GM21737 (cell line): Measurements from ENCODE around the gene PARD3.
A peak's percentile ranks its signal among the peaks of the same experiment; 100 is the strongest.
"Not testable (repeated sequence)": the region's sequence is repeated elsewhere in the genome, so short reads cannot be mapped to it uniquely, and the experiment has no call there.

ENCODE experiments used
- ATAC-seq: cut with Tn5 transposase; IDR thresholded peaks from one replicate; pipeline ENCODE4 v1.9.1; 2021; ENCODE audit warnings: mild to moderate bottlenecking, moderate library complexity; ENCODE audit not compliant: unreplicated experiment

The PARD3 gene

DNA sequence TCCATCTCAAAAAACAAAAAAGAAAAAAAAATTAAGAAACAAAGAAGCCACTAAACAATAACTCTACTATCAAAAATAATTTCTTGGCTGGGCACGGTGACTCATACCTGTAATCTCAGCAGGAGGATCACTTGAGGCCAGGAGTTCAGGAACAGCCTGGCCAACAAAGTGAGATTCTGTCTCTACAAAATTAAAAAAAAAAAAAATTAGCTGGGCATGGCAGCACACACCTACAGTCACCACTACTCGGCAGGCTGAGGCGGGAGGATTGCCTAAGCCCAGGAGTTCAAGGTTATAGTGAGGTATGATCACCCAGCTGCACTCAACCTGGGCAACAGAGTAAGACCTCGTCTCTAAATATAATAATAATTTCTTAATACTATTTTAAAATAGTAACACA lies 69.0 kb downstream of the PARD3 start:
- no peak for ATAC-seq

GRCh38 chr10:34745244-34745643 lies 69.9 kb downstream of the PARD3 start:
- no peak for ATAC-seq

GRCh38 chr10:34744590-34744989 lies 70.5 kb downstream of the PARD3 start:
- ATAC-seq: no peak

DNA sequence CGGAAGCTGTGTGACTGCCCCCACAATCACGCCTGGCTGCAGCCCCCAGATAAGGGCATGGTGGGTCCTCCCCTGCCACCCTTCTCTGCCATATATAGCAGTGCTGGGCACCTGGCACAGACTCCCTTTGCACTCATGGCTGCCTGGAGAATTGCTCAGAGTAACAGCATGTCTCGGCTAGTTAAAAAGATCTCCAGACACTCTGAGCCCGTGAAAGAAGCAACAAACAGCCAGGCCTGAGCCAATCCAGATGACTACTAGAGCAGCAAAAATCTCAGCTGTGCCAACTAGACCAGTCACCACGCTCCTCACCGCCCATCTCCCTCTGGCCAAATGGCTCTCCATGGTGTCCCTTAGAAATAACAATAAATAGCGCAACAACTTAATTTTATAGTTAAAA lies 71.3 kb downstream of the PARD3 start:
- ATAC-seq: no peak

DNA sequence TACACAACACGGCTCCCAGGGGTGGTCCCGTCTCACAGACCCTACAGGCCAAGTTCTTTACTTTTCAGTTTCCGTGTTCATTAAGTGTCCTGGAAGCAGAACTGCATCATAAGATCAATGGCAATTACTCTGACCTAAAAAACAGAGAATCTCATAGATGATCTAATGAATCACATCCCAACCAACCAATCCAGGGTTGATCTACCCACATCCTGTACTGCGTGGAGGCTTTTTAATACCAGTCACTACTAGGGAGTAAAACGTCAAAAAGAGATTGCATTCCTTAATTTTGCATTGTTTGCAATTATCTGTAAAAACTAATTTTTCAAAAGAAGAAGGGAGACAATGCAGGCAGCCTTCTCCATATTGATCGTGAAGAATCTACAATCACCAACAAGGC lies 72.6 kb downstream of the PARD3 start:
- ATAC-seq: no peak

- ATAC-seq: not testable (repeated sequence)
Measured at GRCh38 chr10:34741087-34741486, 74.0 kb downstream of the PARD3 start.

GRCh38 chr10:34740321-34740720 lies 74.8 kb downstream of the PARD3 start:
- no peak for ATAC-seq

DNA sequence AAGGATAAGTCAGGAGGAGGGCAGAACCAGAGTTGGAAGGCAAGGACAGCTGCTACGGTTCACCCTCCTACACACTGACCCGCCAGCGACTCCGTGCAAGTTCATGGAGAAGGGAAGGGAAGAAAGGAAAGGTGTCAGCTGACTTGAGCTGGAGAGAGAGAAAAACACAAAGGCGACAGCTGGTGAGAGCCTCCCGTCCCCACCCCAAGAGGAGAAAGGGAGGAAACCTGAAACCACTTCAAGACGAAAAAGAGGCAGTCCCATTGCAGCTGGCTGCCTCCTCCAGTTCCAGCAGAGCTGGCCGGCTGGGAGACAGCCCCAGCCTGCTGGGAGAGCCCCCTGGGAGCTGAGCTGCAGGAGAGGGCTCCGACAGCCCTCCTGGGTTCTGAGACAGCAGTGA lies 75.2 kb downstream of the PARD3 start:
- no peak for ATAC-seq

GRCh38 chr10:34737772-34738169 lies 77.3 kb downstream of the PARD3 start:
- no peak for ATAC-seq

GRCh38 chr10:34736976-34737771 lies 77.9 kb downstream of the PARD3 start:
- ATAC-seq: no peak

GRCh38 chr10:34734918-34735317 lies 80.2 kb downstream of the PARD3 start:
- no peak for ATAC-seq

- ATAC-seq: no peak
Measured at GRCh38 chr10:34732926-34733325, 82.2 kb downstream of the PARD3 start.

DNA sequence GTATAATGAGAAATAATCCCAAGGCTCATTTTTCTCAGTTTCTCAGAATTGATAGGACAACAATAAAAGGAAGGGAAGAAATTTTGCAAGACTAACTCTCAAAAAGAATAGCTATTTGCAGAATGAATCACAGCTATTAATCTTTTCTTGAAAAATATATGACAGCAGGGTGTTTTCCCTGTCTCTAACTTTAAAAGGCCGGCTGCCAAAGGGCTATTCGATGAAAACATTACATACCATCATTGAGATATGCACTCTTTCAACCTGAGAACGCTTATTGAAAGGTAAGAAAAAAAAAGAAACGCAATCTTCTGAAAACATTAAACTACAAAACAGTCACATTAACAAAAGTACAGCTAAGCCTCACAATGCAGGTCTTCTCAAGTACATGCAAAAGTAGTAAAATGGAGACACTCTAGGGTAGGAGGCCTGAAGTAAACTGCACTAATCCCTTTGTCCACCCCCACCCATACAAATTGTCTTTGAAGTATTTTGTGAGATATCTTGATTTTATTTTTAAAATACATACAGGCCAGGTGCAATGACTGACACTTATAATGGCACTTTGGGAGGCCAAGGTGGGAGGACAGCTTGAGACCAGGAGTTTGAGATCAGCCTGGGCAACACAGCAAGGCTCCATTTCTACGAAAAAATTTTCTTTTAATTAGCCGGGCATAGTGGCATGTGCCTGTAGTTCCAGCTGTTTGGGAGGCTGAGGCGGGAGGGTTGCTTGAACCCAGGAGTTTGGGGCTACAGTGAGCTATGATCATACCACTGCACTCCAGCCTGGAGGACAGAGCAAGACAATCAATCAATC lies 83.0 kb downstream of the PARD3 start:
- no peak for ATAC-seq

DNA sequence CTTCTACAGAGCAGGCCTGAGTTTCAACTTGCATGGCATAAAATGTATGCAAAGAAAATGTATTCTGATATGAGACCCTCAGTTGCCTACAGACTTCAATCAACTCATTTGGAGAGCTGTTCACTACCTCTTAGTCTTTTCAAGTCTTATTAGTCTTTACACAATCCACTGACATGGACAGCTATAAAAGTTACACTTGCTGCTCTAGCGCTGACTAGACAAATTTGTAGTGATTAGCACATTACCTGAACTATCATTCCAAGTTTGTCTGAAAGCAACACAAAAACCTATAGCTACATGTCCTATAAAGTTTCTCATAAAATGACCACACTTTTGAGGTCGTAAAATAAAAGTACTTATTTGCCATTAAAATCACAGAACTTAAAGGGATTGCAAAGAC lies 83.9 kb downstream of the PARD3 start:
- ATAC-seq: no peak

DNA sequence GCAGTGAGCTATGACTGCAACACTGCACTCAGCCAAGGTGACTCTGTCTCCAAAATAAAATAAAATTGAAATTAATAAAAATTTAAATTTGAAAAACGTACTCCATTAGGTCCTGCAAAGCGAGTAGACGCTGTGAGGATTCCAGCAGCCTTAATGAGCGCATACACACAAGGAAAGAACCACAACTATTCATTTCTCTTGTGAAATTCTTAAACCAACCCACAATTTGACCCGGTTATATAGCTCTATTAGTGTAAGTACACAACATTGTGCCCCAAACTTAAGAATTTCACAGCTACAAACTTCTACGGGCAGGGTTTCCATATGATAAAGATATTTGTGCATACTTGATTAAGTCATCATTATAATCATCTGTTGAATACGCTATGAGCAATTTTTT lies 84.4 kb downstream of the PARD3 start:
- ATAC-seq: no peak

DNA sequence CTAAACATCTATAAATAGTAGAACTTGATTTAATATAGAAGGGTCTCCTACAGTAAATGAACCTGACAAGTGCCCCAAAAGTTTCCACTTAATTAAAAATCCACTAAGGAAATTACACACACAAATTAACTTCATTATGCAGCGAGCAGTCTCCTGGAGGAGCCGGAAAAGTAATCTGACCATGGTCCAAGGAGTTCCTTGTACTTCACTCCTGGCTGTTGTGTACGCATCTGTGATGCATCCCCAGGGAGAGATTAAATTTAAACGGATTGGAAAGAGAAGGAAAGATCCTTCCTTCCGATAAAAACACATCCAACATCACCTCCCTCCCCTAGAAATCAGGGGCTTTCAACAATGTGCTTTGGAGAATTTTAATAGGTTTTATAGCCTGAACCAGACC lies 85.5 kb downstream of the PARD3 start:
- ATAC-seq: no peak

- no peak for ATAC-seq
Measured at GRCh38 chr10:34728361-34728760, 86.7 kb downstream of the PARD3 start.

DNA sequence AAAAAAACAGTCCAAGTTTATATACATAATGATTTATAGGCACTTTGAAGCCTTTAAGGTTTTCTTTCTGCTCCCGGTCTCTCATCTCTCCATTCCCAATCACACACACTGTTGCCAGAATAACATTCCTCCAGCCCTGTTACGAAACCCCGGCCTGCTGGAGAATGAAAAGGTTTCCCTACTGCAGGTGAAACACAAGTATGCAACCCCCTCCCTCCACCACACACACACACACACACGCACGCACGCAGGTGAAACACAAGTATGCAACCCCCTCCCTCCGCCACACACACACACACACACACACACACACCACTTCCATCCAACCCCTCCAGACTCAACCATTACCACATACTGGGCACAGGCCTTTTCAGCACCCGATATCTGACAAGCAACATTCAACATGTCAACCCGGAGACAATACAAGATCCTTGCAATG lies 87.5 kb downstream of the PARD3 start:
- no peak for ATAC-seq

DNA sequence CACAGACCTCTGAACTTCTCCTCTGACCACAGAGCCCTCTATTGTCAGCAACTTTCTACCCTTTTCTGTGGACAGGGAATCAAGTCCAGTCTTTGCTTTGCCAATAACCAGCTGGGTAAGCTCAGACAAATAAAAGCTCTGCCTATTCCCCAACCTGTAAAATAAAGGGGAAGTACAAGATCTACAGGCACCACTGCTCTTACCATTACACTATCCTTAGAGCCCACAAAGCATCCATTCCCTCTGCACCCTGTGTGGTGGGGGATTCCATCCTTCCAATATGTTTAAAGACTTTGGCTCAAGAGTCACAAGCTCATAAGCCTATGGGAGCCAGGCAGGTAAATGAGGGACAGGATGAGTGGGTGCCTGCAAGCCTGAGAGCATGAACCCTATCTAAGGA lies 88.2 kb downstream of the PARD3 start:
- ATAC-seq: no peak

DNA sequence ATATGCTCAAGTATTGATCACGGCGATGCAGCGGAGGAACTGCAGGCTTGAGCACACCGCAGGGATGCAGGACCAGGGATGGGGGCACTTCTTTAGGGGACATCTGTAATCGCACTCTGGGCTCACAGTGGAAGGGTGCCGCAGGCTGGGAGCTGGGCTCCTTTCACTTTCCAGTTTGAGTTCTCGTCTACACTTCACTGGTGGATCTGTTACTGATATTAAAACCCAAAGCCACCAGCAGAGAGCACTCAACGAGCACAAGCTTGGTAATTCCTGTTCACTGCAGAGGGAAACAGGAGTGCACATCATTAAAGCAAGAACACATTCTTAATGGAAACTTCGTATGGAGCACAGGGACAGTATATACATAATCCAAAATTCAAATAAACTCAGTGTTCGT lies 91.3 kb downstream of the PARD3 start:
- peak; percentile 64 for ATAC-seq

GRCh38 chr10:34722404-34722803 lies 92.7 kb downstream of the PARD3 start:
- ATAC-seq: no peak

DNA sequence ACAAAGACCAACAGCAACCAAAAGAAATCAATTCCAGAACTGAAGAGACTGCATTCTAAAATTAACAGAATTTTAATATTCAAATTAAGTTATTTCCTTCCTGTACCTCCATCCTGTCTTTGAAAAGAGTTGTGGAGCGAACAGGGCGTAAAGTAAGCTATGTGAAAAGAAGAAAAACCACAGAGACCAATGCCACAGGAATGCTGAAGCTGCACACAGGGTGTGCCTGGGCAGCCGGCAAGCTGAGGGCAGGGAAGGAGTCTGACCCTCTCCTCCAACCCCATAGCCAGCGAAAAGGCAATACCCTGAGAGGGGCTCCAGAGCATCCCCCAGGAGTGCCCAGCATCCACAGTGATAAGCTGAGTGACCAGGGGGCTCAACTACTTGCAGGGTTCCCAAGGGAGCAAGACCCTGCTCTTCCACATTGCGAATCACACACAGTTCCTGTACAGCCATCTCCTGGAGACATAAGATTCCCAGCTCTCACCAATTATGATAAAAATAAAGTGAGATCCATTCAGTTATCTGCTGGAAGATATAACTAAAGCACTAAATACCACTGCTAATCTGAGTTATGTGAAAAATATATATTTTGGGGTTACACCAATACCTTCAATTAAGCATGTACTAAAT lies 93.8 kb downstream of the PARD3 start:
- ATAC-seq: no peak
